Stimulated activated CD4-positive, alpha-beta T cell treated with anti-CD3 and anti-CD28 coated beads, Interleukin-4, amount 100 ng/mL, for 48 hours (primary cell): ENCODE data around the gene ELP1.
"Not testable (repeated sequence)": the region's sequence is repeated elsewhere in the genome, so short reads cannot be mapped to it uniquely, and the experiment has no call there.

ENCODE experiments used
- DNase-seq, 2 donors: peaks; one replicate each; pipeline ENCODE4 v3.0.0-alpha.2; 2020; ENCODE audit warnings: low read depth in 2 of 2

Gene ELP1

GRCh38 chr9:108933231-108933717 is 650 bp downstream of the ELP1 start:
- DNase-seq = no peak

DNA sequence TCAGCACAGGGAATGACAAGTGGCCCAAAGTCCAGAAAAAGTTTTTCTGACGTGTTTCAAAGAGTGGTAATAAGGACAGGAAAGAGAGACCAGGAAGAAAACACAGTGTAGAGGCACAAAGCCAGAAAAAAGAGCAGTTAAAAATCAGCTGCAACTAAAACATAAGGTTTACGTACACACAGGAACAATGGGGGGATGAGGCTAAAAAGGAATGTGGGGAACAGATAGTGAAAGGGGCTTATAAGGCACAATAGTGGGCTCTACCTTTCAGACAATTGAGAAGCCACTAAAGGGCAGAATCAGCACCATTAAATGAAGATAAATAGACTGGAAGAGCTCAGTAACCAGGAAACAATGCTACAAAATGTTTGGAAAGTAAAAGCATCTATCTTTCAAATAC is 5.5 kb downstream of the ELP1 start:
- no peak for DNase-seq

DNA sequence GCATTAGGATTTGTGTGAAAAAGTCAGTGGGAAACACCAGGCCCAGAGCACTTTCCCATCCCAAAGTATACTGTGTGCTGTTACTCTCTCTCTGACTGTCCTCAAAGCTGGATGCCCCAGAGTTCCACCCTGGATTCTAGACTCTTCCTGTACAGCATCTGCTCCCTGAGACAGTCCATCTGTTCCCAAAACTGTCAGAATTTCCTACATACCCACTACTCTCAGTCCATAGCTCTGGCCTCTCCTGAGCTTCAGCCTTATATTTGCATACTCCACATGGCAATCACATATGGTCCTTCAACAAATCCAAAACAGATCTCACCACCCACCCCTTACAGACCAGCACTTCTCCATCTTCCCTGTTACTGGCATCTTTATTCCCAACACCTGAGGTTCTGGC is 9.5 kb downstream of the ELP1 start:
- DNase-seq = no peak

GRCh38 chr9:108921200-108921599 is 12.7 kb downstream of the ELP1 start:
- no peak for DNase-seq

GRCh38 chr9:108920401-108920800 is 13.5 kb downstream of the ELP1 start:
- DNase-seq = not testable (repeated sequence)

DNA sequence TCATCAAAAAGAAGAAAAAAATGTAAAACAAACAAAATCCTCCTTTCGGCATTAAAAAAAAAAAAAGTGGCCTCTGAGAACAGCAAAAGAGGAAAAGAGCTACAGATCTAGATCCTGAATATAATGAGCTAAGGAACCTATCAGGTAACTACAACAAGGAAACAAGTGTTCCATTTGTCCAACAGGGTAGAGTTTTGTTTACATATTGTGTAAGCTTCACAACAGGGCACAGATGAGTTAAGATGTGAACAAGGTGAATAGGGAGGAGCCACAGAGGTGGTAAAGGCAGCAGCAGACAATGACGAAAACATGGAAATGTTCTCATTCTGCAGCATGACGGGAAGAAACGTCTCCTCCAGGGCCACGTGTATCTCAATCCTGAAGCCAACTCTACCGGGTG is 14.4 kb downstream of the ELP1 start:
- no peak for DNase-seq

GRCh38 chr9:108913391-108913790 is 20.5 kb downstream of the ELP1 start:
- DNase-seq = no peak

DNA sequence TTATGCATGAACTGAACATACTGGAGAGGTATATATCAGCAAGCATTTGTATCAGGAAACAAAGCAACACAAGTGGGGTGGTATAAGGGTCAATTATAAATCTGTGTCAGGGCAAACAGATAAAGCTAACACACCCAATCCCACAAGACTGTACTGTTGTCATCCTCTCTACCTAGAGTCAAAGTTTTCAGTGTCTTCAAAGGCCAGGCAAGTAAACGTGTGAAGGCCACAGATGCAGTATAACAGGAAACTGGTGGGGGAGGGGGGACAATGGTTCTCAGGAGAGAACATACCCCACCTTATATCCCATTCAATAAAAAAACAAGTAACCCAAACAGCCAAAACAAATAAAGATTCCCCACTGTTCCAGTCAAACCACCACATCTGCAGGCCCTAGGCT is 22.1 kb downstream of the ELP1 start:
- no peak for DNase-seq

- no peak for DNase-seq
These were observed 23.0 kb downstream of the ELP1 start for GRCh38 chr9:108910914-108911313.

GRCh38 chr9:108910402-108910801 is 23.5 kb downstream of the ELP1 start:
- no peak for DNase-seq

GRCh38 chr9:108905494-108905893 is 28.4 kb downstream of the ELP1 start:
- DNase-seq = no peak

DNA sequence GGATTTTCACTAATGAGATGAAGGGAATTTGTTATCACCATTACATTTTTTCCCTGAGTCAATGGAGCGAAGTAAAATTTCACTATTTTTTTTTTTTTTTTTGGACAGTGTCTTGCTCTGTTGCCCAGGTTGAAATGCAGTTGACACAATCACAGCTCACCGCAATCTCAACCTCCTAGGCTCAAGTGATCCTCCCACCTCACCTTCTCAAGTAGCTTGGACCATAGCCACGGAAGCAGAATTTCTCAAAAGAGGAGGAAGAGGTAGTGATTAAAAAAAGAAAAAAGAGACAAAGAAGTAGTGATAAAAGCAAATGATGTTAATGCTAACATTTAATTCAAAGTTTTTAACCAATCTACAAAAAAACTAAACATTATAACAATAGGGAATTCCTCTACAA is 29.8 kb downstream of the ELP1 start:
- no peak for DNase-seq

DNA sequence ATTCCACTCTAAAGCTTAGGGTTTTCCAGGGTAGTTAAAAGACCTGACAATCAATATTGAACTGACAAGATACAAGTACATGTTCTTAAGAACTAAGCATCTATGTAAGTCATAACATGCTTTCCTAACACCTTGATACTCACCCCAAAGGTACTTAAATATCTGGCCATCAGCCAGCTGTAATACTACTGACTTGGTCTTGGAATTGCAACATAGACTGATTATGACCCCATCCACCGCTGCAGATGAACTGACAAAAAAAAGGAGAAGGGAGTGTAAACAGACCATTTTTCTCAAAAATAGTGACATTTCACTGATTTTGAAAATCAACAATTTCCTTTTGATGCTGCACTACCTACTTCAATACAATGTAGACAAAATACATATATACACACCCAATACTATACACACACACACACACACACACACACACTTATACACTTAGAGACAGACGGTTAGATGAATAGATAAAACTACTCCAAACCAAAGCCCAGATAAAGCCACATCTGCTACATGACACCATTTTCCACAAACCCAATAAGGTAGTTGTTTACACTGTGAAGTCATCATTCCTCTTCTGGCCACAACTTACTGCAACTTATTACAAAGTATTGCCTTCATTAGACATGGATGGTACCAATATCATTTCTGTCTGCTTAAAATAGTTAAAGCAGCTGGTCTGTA is 30.4 kb downstream of the ELP1 start:
- DNase-seq = no peak

- no peak for DNase-seq
These were observed 33.7 kb downstream of the ELP1 start for GRCh38 chr9:108900176-108900575.

- DNase-seq = not testable (repeated sequence)
These were observed 34.8 kb downstream of the ELP1 start for GRCh38 chr9:108899023-108899695.

DNA sequence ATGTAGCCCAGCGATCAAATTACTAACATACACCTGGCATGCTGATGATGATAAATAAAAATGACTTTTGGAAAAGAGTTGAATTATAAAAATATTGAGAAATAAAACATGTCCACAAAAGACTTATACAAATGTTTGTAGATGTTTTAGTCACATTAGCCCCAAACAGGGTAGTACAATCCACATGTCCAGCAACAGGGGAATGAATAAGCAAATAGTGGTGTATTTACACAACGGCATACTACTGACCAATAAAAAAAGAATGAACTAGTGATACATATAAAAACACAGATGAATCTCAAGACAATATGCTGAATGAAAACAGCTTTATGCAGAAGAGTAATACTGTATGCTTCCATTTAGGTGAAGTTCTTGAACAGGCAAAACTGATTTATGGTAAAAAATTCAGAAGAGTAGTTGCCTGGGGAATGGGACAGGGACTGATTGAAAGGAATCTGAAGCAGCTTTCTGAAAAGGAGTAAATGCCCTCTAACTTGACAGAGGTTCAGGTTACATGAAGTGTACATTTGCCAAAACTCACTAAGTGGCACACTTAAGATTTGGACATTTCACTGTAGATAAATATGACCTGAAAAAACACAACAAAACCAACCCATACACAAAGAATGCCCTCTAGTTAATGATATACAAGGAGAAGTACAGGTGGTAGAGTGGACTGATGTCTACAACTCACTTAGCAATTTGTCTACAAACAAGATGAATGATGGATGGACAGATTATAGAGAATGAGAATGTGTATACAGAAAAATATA is 36.4 kb downstream of the ELP1 start:
- DNase-seq = no peak

- no peak for DNase-seq
These were observed 39.5 kb downstream of the ELP1 start for GRCh38 chr9:108894225-108894997.

DNA sequence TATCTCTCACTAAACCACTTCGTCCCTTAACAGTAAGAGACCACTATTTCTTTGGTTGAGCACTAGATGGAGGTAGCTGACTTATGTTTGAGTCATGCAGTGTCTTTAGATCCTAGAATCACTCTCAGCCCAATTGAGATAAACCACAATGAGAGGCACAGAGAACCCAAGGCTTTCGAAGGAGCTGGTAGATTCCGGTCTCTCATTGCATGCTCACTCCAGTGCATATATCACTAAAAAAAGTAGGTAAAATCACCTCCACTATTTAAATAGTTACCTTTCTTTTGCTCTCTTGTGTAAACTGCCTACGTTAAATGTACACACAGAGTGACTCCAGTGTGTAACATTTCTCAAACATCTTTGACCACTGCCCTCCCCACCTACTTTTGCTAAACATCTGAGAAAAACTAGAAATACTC is 44.3 kb downstream of the ELP1 start:
- DNase-seq = no peak

- DNase-seq = not testable (repeated sequence)
These were observed 47.2 kb downstream of the ELP1 start for GRCh38 chr9:108886594-108887271.

GRCh38 chr9:108885643-108886348 is 48.1 kb downstream of the ELP1 start:
- peak; percentile 47 to 54 for DNase-seq

DNA sequence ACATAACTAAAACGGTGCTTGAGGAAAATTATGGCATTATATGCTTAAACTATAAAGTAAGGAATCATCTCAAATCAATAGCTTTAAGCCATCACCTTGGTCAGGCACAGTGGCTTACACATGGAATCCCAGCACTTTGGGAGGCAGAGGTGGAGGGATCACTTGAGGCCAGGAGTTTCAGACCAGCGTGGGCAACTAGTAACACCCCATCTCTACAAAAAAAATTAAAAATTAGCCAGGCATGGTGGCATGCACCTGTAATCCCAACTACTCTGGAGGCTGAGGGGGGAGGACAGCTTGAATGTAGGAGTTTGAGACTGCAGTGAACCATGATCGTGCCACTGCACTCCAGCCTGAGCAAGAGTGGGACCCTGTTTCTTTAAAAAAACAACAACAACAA is 49.2 kb downstream of the ELP1 start:
- no peak for DNase-seq
